ENCODE results near the gene LMF1. TPM values are rescaled to one million over a fixed set of nuclear protein-coding genes. Genes with fewer than 3 reads are reported as not detected.

The LMF1 gene
- 14.0 and 14.3 TPM in 2 replicates for total RNA-seq

GRCh38 chr16:970766-971581, at the start of gene LMF1:
Gene LMF1, minus strand, starts transcription at chr16:970984. Its CDS starts 4 bp downstream, at chr16:970980.
- Mint-ChIP-seq H3K36me3 (ENCODE audit: low read depth) (peaks cover 16% of the 10 kb centered on the region), H3K4me3 (ENCODE audit: low read depth) (peak within 1 kb of the TSS; percentile 75), H3K9me3 (no peaks in the 10 kb centered on the region), H3K27me3 (ENCODE audit: low read depth) (peaks cover 7% of the 10 kb centered on the region), H3K27ac (no peak within 1 kb of the TSS), H3K4me1 (ENCODE audit: low read depth) (peaks cover 8% of the 10 kb centered on the region)
- DNase-seq (ENCODE audit: low spot score): peak; percentile 94
- intact Hi-C loops (cut with micrococcal nuclease): no loop called here

DNA sequence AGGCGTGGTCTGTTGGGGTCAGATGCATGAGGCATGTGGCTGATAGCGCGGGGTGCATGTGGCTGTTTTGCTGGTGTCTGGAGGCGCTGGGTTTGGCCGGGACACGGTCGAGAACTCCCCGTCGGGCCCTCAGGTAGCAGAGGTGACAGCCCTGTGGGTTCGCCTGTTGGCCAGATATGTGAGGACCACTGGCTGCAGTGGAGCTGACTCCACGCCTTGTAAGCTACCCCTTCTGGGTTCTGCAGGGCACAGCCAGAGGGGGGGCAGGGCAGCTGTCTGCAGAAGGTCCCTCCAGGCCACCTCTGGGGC, 49.3 kb upstream of the LMF1 start:
- H3K9me3 Mint-ChIP-seq: no peaks in the 10 kb centered on the region
- H3K36me3 Mint-ChIP-seq (ENCODE audit: low read depth): no peaks in the 10 kb centered on the region
- H3K27ac Mint-ChIP-seq: no peak overlapping the region
- no peaks in the 10 kb centered on the region for H3K4me1 Mint-ChIP-seq (ENCODE audit: low read depth)
- no peak overlapping the region for H3K4me3 Mint-ChIP-seq (ENCODE audit: low read depth)
- intact Hi-C loops (cut with micrococcal nuclease): no loop called here
- no peaks in the 10 kb centered on the region for H3K27me3 Mint-ChIP-seq (ENCODE audit: low read depth)
- no peak for DNase-seq (ENCODE audit: low spot score)

DNA sequence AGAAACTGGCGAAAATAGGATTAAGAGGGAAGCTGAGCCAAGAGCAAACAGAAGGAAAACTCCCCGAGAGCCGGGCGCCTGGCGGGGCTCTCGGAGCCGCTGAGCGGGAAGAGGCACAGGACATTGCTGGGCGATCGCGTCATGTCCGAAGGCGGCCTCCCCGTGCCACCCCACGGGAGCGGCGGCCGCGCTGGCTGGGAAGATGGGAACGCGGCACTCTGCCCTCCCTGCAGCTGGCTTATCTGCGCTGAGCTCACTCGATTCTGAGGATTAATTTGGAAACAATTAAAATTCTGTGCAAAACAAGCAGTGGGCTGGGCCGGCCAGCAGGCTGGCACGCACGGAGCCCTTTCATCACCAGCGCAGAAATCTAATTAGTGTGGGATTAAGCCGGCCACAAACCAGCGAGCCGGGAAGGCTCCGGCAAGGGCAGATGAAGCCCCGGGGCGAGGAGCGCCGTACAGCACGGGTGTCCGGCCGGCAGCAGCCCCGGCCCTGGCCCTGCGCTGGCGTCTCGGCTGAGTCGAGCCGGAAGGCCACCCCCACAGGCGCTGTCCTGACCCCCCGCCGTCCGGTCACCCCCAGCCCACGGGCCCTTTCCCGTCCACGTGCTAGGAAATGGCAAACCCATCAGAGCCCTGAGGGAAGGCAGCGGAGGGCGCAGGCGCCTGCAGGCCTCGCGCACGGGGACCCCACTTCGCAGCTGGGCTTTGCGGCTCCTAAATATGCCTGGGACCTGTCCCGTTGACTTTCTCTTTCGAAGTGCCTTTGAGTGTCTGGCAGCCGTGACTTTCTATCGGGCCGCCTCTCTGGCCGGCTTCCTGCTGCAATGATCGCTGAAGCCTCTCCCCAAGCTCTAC, 48.7 kb upstream of the LMF1 start:
- no peak for DNase-seq (ENCODE audit: low spot score)
- intact Hi-C loops (cut with micrococcal nuclease): no loop called here
- Mint-ChIP-seq H3K36me3 (ENCODE audit: low read depth) (no peaks in the 10 kb centered on the region), H3K4me1 (ENCODE audit: low read depth) (no peaks in the 10 kb centered on the region), H3K27ac (no peak overlapping the region), H3K9me3 (no peaks in the 10 kb centered on the region), H3K27me3 (ENCODE audit: low read depth) (no peaks in the 10 kb centered on the region), H3K4me3 (ENCODE audit: low read depth) (no peak overlapping the region)

- Mint-ChIP-seq H3K27me3 (ENCODE audit: low read depth) (no peaks in the 10 kb centered on the region), H3K9me3 (no peaks in the 10 kb centered on the region), H3K36me3 (ENCODE audit: low read depth) (no peaks in the 10 kb centered on the region), H3K4me3 (ENCODE audit: low read depth) (no peak overlapping the region), H3K27ac (no peak overlapping the region), H3K4me1 (ENCODE audit: low read depth) (no peaks in the 10 kb centered on the region)
- intact Hi-C loops (cut with micrococcal nuclease): no loop called here
- DNase-seq (ENCODE audit: low spot score): no peak
Observed at GRCh38 chr16:1018447-1019198, 47.8 kb upstream of the LMF1 start.

DNA sequence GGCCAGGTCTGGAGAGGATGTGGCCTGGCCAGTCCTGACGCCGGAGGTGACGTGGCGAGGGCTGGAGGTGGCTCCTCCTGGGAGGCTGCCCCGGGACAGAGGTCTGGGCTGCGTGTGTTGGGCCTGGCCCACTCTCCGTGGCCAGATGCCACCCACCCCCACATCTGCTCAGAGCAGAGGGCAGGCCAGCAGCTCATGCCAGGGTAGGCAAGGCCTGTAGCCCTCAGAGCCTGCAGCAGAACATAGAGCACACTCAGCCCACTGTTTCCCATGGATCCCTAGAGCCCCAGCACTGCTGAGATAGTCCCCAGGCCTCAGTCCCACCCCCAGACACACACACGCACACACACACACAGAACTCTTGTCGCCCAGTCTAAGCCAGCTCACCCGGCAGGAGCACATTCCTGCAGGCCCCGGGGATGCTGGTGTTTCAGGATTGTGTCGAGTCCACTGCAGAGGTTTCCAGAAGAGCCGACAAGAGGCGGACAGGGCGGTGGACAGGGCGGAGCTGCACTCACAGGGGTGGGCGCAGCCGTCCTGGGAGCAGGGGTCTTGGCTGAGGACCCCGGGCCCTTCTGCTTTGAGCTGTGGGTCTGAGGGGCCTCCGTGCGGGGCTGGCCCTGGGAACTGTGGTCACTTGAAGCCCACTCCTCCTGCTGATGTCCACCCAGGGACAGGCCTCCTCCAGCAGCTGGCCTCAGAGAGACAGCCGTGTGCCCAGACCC, 44.1 kb upstream of the LMF1 start:
- Mint-ChIP-seq H3K4me3 (ENCODE audit: low read depth) (no peak overlapping the region), H3K27ac (no peak overlapping the region), H3K27me3 (ENCODE audit: low read depth) (no peaks in the 10 kb centered on the region), H3K4me1 (ENCODE audit: low read depth) (no peaks in the 10 kb centered on the region), H3K9me3 (no peaks in the 10 kb centered on the region), H3K36me3 (ENCODE audit: low read depth) (no peaks in the 10 kb centered on the region)
- DNase-seq (ENCODE audit: low spot score): no peak
- intact Hi-C loops (cut with micrococcal nuclease): no loop called here

DNA sequence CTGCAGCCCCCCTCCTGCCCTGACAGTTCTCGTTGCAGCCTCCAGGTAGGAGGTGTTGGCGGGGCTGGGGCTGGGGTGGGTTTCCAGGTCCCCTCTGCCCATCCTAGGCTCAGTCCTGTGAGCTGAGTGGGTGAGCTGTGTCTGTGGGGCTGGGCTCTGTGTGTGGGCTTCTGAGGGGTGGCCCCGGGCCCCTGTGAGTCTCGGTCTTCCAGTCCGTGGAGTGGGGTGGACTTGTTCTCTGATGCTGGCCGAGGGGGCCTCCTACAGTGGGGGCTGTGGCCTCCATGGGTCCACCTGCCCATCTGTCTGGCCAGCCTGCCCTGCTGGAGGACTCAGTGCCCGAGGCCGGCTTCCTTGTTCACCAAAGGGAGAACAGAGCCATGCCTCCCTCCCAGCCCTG, 43.4 kb upstream of the LMF1 start:
- Mint-ChIP-seq H3K4me1 (ENCODE audit: low read depth) (no peaks in the 10 kb centered on the region), H3K27me3 (ENCODE audit: low read depth) (no peaks in the 10 kb centered on the region)
- intact Hi-C loops (cut with micrococcal nuclease): no loop called here

GRCh38 chr16:1013593-1013900, 42.8 kb upstream of the LMF1 start:
- no peak overlapping the region for H3K27ac Mint-ChIP-seq
- H3K36me3 Mint-ChIP-seq (ENCODE audit: low read depth): no peaks in the 10 kb centered on the region
- intact Hi-C loops (cut with micrococcal nuclease): no loop called here
- peaks cover 3% of the 10 kb centered on the region for H3K27me3 Mint-ChIP-seq (ENCODE audit: low read depth)
- DNase-seq (ENCODE audit: low spot score): no peak
- no peak overlapping the region for H3K4me3 Mint-ChIP-seq (ENCODE audit: low read depth)
- no peaks in the 10 kb centered on the region for H3K9me3 Mint-ChIP-seq
- H3K4me1 Mint-ChIP-seq (ENCODE audit: low read depth): no peaks in the 10 kb centered on the region

More for the DNA sequence above, 43.4 kb upstream of the LMF1 start:
- Mint-ChIP-seq H3K4me3 (ENCODE audit: low read depth) (no peak overlapping the region), H3K27ac (no peak overlapping the region), H3K36me3 (ENCODE audit: low read depth) (no peaks in the 10 kb centered on the region), H3K9me3 (no peaks in the 10 kb centered on the region)
- no peak for DNase-seq (ENCODE audit: low spot score)

GRCh38 chr16:1012722-1013592, 42.2 kb upstream of the LMF1 start:
- Mint-ChIP-seq H3K27ac (no peak overlapping the region), H3K27me3 (ENCODE audit: low read depth) (peaks cover 5% of the 10 kb centered on the region), H3K36me3 (ENCODE audit: low read depth) (no peaks in the 10 kb centered on the region), H3K4me3 (ENCODE audit: low read depth) (no peak overlapping the region), H3K4me1 (ENCODE audit: low read depth) (no peaks in the 10 kb centered on the region), H3K9me3 (no peaks in the 10 kb centered on the region)
- intact Hi-C loops (cut with micrococcal nuclease): no loop called here
- DNase-seq (ENCODE audit: low spot score): no peak

DNA sequence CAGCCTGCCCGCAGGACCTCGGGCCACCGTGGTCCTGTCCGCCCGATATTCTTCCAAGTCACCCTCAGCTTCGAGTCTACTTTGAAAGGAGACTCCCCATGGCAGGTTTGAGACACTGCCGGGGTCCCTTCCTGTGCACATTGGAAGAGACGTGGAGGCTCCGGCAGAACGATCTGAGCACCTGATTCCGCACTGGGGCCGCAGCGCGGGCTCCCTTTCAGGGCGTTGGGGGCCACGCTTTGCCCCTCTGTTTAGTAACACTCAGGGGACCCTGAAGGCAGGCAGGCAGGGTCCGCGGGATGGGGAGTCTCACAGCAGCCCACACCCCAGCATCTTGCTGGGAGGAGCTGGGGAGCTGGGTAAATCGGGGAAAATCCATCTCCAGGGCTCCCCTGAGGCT, 41.4 kb upstream of the LMF1 start:
- no peak overlapping the region for H3K4me3 Mint-ChIP-seq (ENCODE audit: low read depth)
- no peak overlapping the region for H3K27ac Mint-ChIP-seq

GRCh38 chr16:1011316-1012082, 40.7 kb upstream of the LMF1 start:
- Mint-ChIP-seq H3K4me3 (ENCODE audit: low read depth) (no peak overlapping the region), H3K27me3 (ENCODE audit: low read depth) (peaks cover 5% of the 10 kb centered on the region), H3K36me3 (ENCODE audit: low read depth) (no peaks in the 10 kb centered on the region), H3K4me1 (ENCODE audit: low read depth) (no peaks in the 10 kb centered on the region), H3K9me3 (no peaks in the 10 kb centered on the region), H3K27ac (no peak overlapping the region)
- intact Hi-C loops (cut with micrococcal nuclease): no loop called here
- no peak for DNase-seq (ENCODE audit: low spot score)

More for the DNA sequence above, 41.4 kb upstream of the LMF1 start:
- Mint-ChIP-seq H3K36me3 (ENCODE audit: low read depth) (no peaks in the 10 kb centered on the region), H3K9me3 (no peaks in the 10 kb centered on the region), H3K4me1 (ENCODE audit: low read depth) (no peaks in the 10 kb centered on the region), H3K27me3 (ENCODE audit: low read depth) (peaks cover 5% of the 10 kb centered on the region)
- intact Hi-C loops (cut with micrococcal nuclease): no loop called here
- no peak for DNase-seq (ENCODE audit: low spot score)

DNA sequence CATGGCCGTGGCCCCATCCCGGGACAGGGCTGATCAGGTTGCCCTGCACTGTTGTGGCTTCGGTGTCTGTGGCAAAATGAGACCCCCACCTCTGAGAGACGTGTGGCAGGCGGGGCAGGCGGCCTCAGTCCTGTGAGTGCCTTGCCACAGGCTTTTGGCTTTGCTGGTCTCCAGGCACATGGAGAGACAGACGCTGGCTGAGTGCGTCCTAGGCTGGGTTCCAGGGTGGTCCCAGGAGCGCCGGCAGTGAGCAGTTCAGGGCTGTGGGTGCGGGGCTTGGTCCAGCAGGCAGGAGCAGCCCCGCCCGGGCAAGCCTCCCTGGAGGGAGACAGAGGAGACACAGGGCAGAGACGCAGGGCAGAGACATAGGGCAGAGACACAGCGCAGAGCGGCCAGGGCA, 40.0 kb upstream of the LMF1 start:
- peaks cover 4% of the 10 kb centered on the region for H3K4me1 Mint-ChIP-seq (ENCODE audit: low read depth)
- H3K27ac Mint-ChIP-seq: no peak overlapping the region
- H3K36me3 Mint-ChIP-seq (ENCODE audit: low read depth): no peaks in the 10 kb centered on the region
- H3K9me3 Mint-ChIP-seq: no peaks in the 10 kb centered on the region
- H3K27me3 Mint-ChIP-seq (ENCODE audit: low read depth): peaks cover 5% of the 10 kb centered on the region
- H3K4me3 Mint-ChIP-seq (ENCODE audit: low read depth): no peak overlapping the region
- intact Hi-C loops (cut with micrococcal nuclease): no loop called here
- DNase-seq (ENCODE audit: low spot score): no peak
